Liver (tissue), 9 donors: ENCODE results near the gene SLC34A3. TPM values are rescaled to one million over a fixed set of nuclear protein-coding genes. Genes with fewer than 3 reads are reported as not detected.

Experiments
- DNase-seq: peaks from one replicate; pipeline ENCODE4 v3.0.0-alpha.2; 2017; ENCODE audit warnings: low spot score
- H3K27ac ChIP-seq, 2 donors: one replicate each; pipeline ENCODE4 v1.7.0; 2013; ENCODE audit warnings: inconsistent platforms in 2 of 2, low read length in 2 of 2, control low read depth in 1 of 2, low read depth in 1 of 2, mild to moderate bottlenecking in 1 of 2
- H3K27me3 ChIP-seq, 4 donors: one replicate each; pipeline versions ENCODE4 v1.6.1 to v1.7.0; 2013; ENCODE audit warnings: low read length in 3 of 4, inconsistent platforms in 1 of 4, mild to moderate bottlenecking in 1 of 4, moderate library complexity in 1 of 4; ENCODE audit not compliant: control insufficient read depth in 4 of 4, insufficient read depth in 4 of 4
- H3K36me3 ChIP-seq, 4 donors: one replicate each; pipeline versions ENCODE4 v1.6.1 to v1.7.0; 2013; ENCODE audit warnings: low read length in 3 of 4, mild to moderate bottlenecking in 3 of 4, low read depth in 1 of 4, moderate library complexity in 1 of 4; ENCODE audit not compliant: control insufficient read depth in 4 of 4, insufficient read depth in 3 of 4
- H3K4me1 ChIP-seq, 4 donors: one replicate each; pipeline versions ENCODE4 v1.6.1 to v1.7.0; 2013; ENCODE audit warnings: low read length in 3 of 4, mild to moderate bottlenecking in 3 of 4, moderate library complexity in 1 of 4; ENCODE audit not compliant: control insufficient read depth in 4 of 4, insufficient read depth in 4 of 4
- H3K4me3 ChIP-seq, 3 donors: one replicate each; pipeline versions ENCODE4 v1.6.1 to v1.7.0; 2013; ENCODE audit warnings: low read length in 3 of 3, control low read depth in 1 of 3, low read depth in 1 of 3, mild to moderate bottlenecking in 1 of 3
- H3K9ac ChIP-seq, 2 donors: one replicate each; pipeline ENCODE4 v1.7.0; 2013; ENCODE audit warnings: low read length in 2 of 2, mild to moderate bottlenecking in 2 of 2, moderate library complexity in 2 of 2, control low read depth in 1 of 2, low read depth in 1 of 2
- H3K9me3 ChIP-seq, 4 donors: one replicate each; pipeline versions ENCODE4 v1.6.1 to v1.7.0; 2013; ENCODE audit warnings: low read length in 3 of 4; ENCODE audit not compliant: control insufficient read depth in 4 of 4
- ATF3 ChIP-seq: IDR thresholded peaks from 2 replicates; pipeline ENCODE4 v1.6.1; 2016; ENCODE audit warnings: antibody characterized with exemption
- CTCF ChIP-seq: fragments of 150-350 bp; IDR thresholded peaks from 2 replicates; pipeline ENCODE4 v1.5.1; 2017; ENCODE audit warnings: improper control_type of control experiment, low read depth, low read length; ENCODE audit not compliant: missing input control
- EGR1 ChIP-seq, 2 donors: IDR thresholded peaks; 2 replicates each; pipeline ENCODE4 v1.6.1; 2016 to 2018; ENCODE audit warnings: antibody characterized with exemption in 2 of 2, low read depth in 2 of 2
- FOXA1 ChIP-seq: IDR thresholded peaks from 2 replicates; pipeline ENCODE4 v1.6.1; 2016; ENCODE audit warnings: antibody characterized with exemption
- FOXA2 ChIP-seq: IDR thresholded peaks from 2 replicates; pipeline ENCODE4 v1.6.1; 2016; ENCODE audit warnings: antibody characterized with exemption
- GABPA ChIP-seq, 2 donors: IDR thresholded peaks in 1 of 2; conservative IDR thresholded peaks in 1 of 2; 2 replicates each; pipeline ENCODE4 v1.6.1; 2016; ENCODE audit warnings: antibody characterized with exemption in 2 of 2, mild to moderate bottlenecking in 1 of 2, moderate library complexity in 1 of 2
- HNF4A ChIP-seq, 2 donors: conservative IDR thresholded peaks; 2 replicates each; pipeline ENCODE4 v1.6.1; 2016; ENCODE audit warnings: antibody characterized with exemption in 2 of 2, mild to moderate bottlenecking in 2 of 2
- HNF4G ChIP-seq: IDR thresholded peaks from 2 replicates; pipeline ENCODE4 v1.6.1; 2016; ENCODE audit warnings: antibody characterized with exemption
- JUND ChIP-seq, 2 donors: IDR thresholded peaks; 2 replicates each; pipeline ENCODE4 v1.6.1; 2016; ENCODE audit warnings: antibody characterized with exemption in 2 of 2
- MAX ChIP-seq: IDR thresholded peaks from 2 replicates; pipeline ENCODE4 v1.6.1; 2016; ENCODE audit warnings: antibody characterized with exemption
- NR2F2 ChIP-seq: IDR thresholded peaks from 2 replicates; pipeline ENCODE4 v1.6.1; 2016; ENCODE audit warnings: antibody characterized with exemption
- RAD21 ChIP-seq, 2 donors: IDR thresholded peaks; 2 replicates each; pipeline ENCODE4 v1.6.1; 2016; ENCODE audit warnings: antibody characterized with exemption in 2 of 2, mild to moderate bottlenecking in 2 of 2
- REST ChIP-seq: IDR thresholded peaks from 2 replicates; pipeline ENCODE4 v1.6.1; 2016; ENCODE audit warnings: antibody characterized with exemption, mild to moderate bottlenecking
- RXRA ChIP-seq, 2 donors: IDR thresholded peaks; 2 replicates each; pipeline ENCODE4 v1.6.1; 2017 to 2018; ENCODE audit warnings: antibody characterized with exemption in 2 of 2, mild to moderate bottlenecking in 1 of 2
- SP1 ChIP-seq: IDR thresholded peaks from 2 replicates; pipeline ENCODE4 v1.6.1; 2018; ENCODE audit warnings: antibody characterized with exemption, mild to moderate bottlenecking
- TAF1 ChIP-seq: conservative IDR thresholded peaks from 2 replicates; pipeline ENCODE4 v1.6.1; 2016; ENCODE audit warnings: antibody characterized with exemption, mild to moderate bottlenecking
- YY1 ChIP-seq: IDR thresholded peaks from 2 replicates; pipeline ENCODE4 v1.6.1; 2016; ENCODE audit warnings: antibody characterized with exemption, mild to moderate bottlenecking
- ZBTB33 ChIP-seq: IDR thresholded peaks from 2 replicates; pipeline ENCODE4 v1.6.1; 2016; ENCODE audit warnings: antibody characterized with exemption
- WGBS: extraction: QIAGEN DNeasy Blood & Tissue Kit; methylation state at CpG from one replicate; pipeline ENCODE4 v1.1.7; 2013; 5-methylcytosine and 5-hydroxymethylcytosine counted together
- polyA plus RNA-seq, 2 donors: library from polyadenylated mRNA; stranded (reverse) in 1 of 2; unstranded in 1 of 2; fragments of 200-250 nt in 1 of 2; fragments of >200 nt in 1 of 2; fragmentation: Nextera tagmentation in 1 of 2; extraction: Ambion mirVana in 1 of 2; gene quantifications; one replicate each; pipeline versions ENCODE4 v1.2.1 to v1.2.3, GENCODE V29; 2013 to 2015
- total RNA-seq, 2 donors: library from RNA; depleted of rRNA; stranded (reverse); fragments of >200 nt; gene quantifications; one replicate each; pipeline ENCODE4 v1.2.3, GENCODE V29; 2014
- donor health status: healthy.
- donor health status: healthy.
- donor health status: healthy.
- donor health status: healthy.
- donor health status: healthy.

Gene SLC34A3
- total and polyA plus RNA-seq, 4 donors: not detected

- Histone ChIP-seq H3K9ac (no peak overlapping the region), H3K27me3 (no peaks in the 10 kb centered on the region), H3K4me3 (no peak overlapping the region), H3K36me3 (peaks cover 0 to 11% (median 5%) of the 10 kb centered on the region in 4 donors), H3K4me1 (peaks cover 2 to 34% (median 16%) of the 10 kb centered on the region in 4 donors), H3K9me3 (no peaks in the 10 kb centered on the region), H3K27ac (no peak overlapping the region)
- WGBS: 81% methylated on average over 36 of the region's 36 CpGs
- TF ChIP-seq FOXA2 (no peak), HNF4A (conservative IDR thresholded peaks at IDR 0.05) (no peak), REST (no peak), MAX (no peak), EGR1 (IDR thresholded peaks at IDR 0.05; ENCODE audit: low read depth in 2 of 2) (no peak), RAD21 (IDR thresholded peaks at IDR 0.05) (no peak), CTCF (no peak), FOXA1 (no peak), GABPA (IDR thresholded peaks at IDR 0.05 in 1 of 2, conservative IDR thresholded peaks at IDR 0.05 in 1 of 2) (no peak), YY1 (no peak), SP1 (no peak), RXRA (IDR thresholded peaks at IDR 0.05) (no peak), TAF1 (no peak), ATF3 (no peak), NR2F2 (no peak), JUND (IDR thresholded peaks at IDR 0.05) (no peak), HNF4G (no peak), ZBTB33 (no peak)
- DNase-seq: no peak
Observed at GRCh38 chr9:137244486-137245449, 14.1 kb downstream of the SLC34A3 start.
